IMR-90 (cell line): ENCODE measurements around the gene RAD23B. TPM values are rescaled to one million over a fixed set of nuclear protein-coding genes. Genes with fewer than 3 reads are reported as not detected.

Experiments used
- ATAC-seq: fragments of 200-7000 bp; cut with Tn5 transposase; 2 replicates; pipeline ENCODE4 v1.9.1; 2020; ENCODE audit warnings: low read depth, mild to moderate bottlenecking, moderate library complexity
- BruUV-seq: library from RNA; stranded (reverse); fragments of 400-500 nt; replicated peaks from 2 replicates; lab custom pipeline; 2021; lab: Mats Ljungman, UMichigan
- CTCF ChIA-PET: fragments of 300-600 bp; formaldehyde crosslinking; extraction: SDS; loops from one replicate; lab custom pipeline; 2021; ENCODE audit warnings: antibody characterized with exemption; lab: Yijun Ruan, JAX
- POLR2A ChIA-PET: fragments of 300-600 bp; sonication (Branson Sonifier 250); formaldehyde crosslinking; loops from one replicate; lab custom pipeline; 2022; ENCODE audit warnings: antibody characterized with exemption; ENCODE audit not compliant: unreplicated experiment; lab: Charles Lee
- DNase-seq: peaks from one replicate; pipeline ENCODE4 v3.0.0; 2013
- H2AFZ ChIP-seq: replicated peaks from 2 replicates; pipeline ENCODE3; 2013; ENCODE audit warnings: low read length, mild to moderate bottlenecking; ENCODE audit not compliant: poor library complexity
- H2AK5ac ChIP-seq: 2 replicates; pipeline ENCODE4 v1.6.1; 2013; ENCODE audit warnings: low read depth, low read length, inconsistent platforms
- H2AK9ac ChIP-seq: replicated peaks from 2 replicates; pipeline ENCODE3; 2013; ENCODE audit warnings: mild to moderate bottlenecking, low read depth, low read length, moderate library complexity; ENCODE audit not compliant: poor library complexity
- H2BK120ac ChIP-seq: 2 replicates; pipeline ENCODE4 v1.6.1; 2013; ENCODE audit warnings: low read depth, low read length, inconsistent platforms
- H2BK15ac ChIP-seq: 3 replicates; pipeline ENCODE4 v1.6.1; 2013; ENCODE audit warnings: low read depth, low read length, inconsistent platforms
- H2BK20ac ChIP-seq: 2 replicates; pipeline ENCODE4 v1.6.1; 2013; ENCODE audit warnings: low read depth, mild to moderate bottlenecking, inconsistent platforms, low read length, moderate library complexity
- H2BK5ac ChIP-seq: 2 replicates; pipeline ENCODE4 v1.6.1; 2013; ENCODE audit warnings: mild to moderate bottlenecking, low read depth, low read length, inconsistent platforms; ENCODE audit not compliant: poor library complexity, severe bottlenecking
- H3K14ac ChIP-seq: replicated peaks from 2 replicates; pipeline ENCODE4 v1.6.1; 2013; ENCODE audit warnings: low read depth, low read length, inconsistent platforms
- H3K18ac ChIP-seq: 2 replicates; pipeline ENCODE4 v1.6.1; 2013; ENCODE audit warnings: low read depth, low read length, control low read depth
- H3K23ac ChIP-seq: 2 replicates; pipeline ENCODE4 v1.6.1; 2013; ENCODE audit warnings: low read depth, low read length, inconsistent platforms
- H3K27ac ChIP-seq: 2 replicates; pipeline ENCODE4 v1.5.1; 2013; ENCODE audit warnings: mild to moderate bottlenecking, control low read depth, low read length; ENCODE audit not compliant: insufficient read depth
- H3K27me3 ChIP-seq: 2 replicates; pipeline ENCODE4 v1.6.1; 2013; ENCODE audit warnings: low read length; ENCODE audit not compliant: control insufficient read depth, insufficient read depth
- H3K36me3 ChIP-seq: 2 replicates; pipeline ENCODE4 v1.6.1; 2013; ENCODE audit warnings: low read length, mixed read lengths; ENCODE audit not compliant: control insufficient read depth, insufficient read depth
- H3K4ac ChIP-seq: 2 replicates; pipeline ENCODE4 v1.6.1; 2013; ENCODE audit warnings: low read depth, low read length, inconsistent platforms
- H3K4me1 ChIP-seq: 2 replicates; pipeline ENCODE4 v1.6.1; 2013; ENCODE audit warnings: low read length, mixed read lengths; ENCODE audit not compliant: control insufficient read depth, insufficient read depth
- H3K4me2 ChIP-seq: 2 replicates; pipeline ENCODE4 v1.6.1; 2013; ENCODE audit warnings: low read depth, mild to moderate bottlenecking, control low read depth, low read length, moderate library complexity
- H3K4me3 ChIP-seq: 2 replicates; pipeline ENCODE4 v1.5.1; 2013; ENCODE audit warnings: low read depth, mild to moderate bottlenecking, control low read depth, low read length, moderate library complexity; ENCODE audit not compliant: insufficient read depth
- H3K56ac ChIP-seq: 2 replicates; pipeline ENCODE4 v1.6.1; 2013; ENCODE audit warnings: low read length, inconsistent platforms; ENCODE audit not compliant: insufficient read depth; ENCODE audit errors: extremely low read depth
- H3K79me1 ChIP-seq, 2 experiments: 2 replicates each; pipeline ENCODE4 v1.6.1; 2013; ENCODE audit warnings: low read length in 2 of 2, inconsistent platforms in 1 of 2, low read depth in 1 of 2
- H3K9ac ChIP-seq: 2 replicates; pipeline ENCODE4 v1.6.1; 2013; ENCODE audit warnings: low read depth, low read length, control low read depth
- H3K9me1 ChIP-seq: 2 replicates; pipeline ENCODE4 v1.6.1; 2013; ENCODE audit warnings: low read length, inconsistent platforms; ENCODE audit not compliant: insufficient read depth
- H3K9me3 ChIP-seq: 2 replicates; pipeline ENCODE4 v1.6.1; 2013; ENCODE audit warnings: low read length; ENCODE audit not compliant: control insufficient read depth, insufficient read depth
- H4K20me1 ChIP-seq: 2 replicates; pipeline ENCODE4 v1.6.1; 2013; ENCODE audit warnings: low read length, inconsistent platforms; ENCODE audit not compliant: insufficient read depth
- H4K5ac ChIP-seq: 2 replicates; pipeline ENCODE4 v1.6.1; 2013; ENCODE audit warnings: mild to moderate bottlenecking, low read depth, low read length, control low read depth
- H4K8ac ChIP-seq, 2 experiments: 2 replicates each; pipeline ENCODE4 v1.6.1; 2013; ENCODE audit warnings: low read depth in 2 of 2, low read length in 2 of 2, control low read depth in 1 of 2, inconsistent platforms in 1 of 2
- H4K91ac ChIP-seq: 2 replicates; pipeline ENCODE4 v1.6.1; 2013; ENCODE audit warnings: low read depth, low read length, inconsistent platforms; ENCODE audit not compliant: insufficient read depth
- BHLHE40 ChIP-seq: fragments of 150-350 bp; IDR thresholded peaks from 2 replicates; pipeline ENCODE4 v1.6.1; 2016; ENCODE audit warnings: mild to moderate bottlenecking, low read depth, low read length
- CEBPB ChIP-seq: IDR thresholded peaks from 2 replicates; pipeline ENCODE4 v1.6.1; 2012; ENCODE audit warnings: low read depth, low read length, improper control_type of control experiment
- CHD1 ChIP-seq: IDR thresholded peaks from 2 replicates; pipeline ENCODE4 v1.6.1; 2012; ENCODE audit warnings: low read depth, low read length, improper control_type of control experiment
- CTCF ChIP-seq: conservative IDR thresholded peaks from 2 replicates; pipeline ENCODE4 v1.5.1; 2012; ENCODE audit warnings: mild to moderate bottlenecking, low read depth, low read length, improper control_type of control experiment
- ELK1 ChIP-seq: fragments of 150-350 bp; IDR thresholded peaks from 2 replicates; pipeline ENCODE4 v1.6.1; 2016; ENCODE audit warnings: low read depth, mild to moderate bottlenecking, low read length, moderate library complexity, borderline replicate concordance
- MAFK ChIP-seq: IDR thresholded peaks from 2 replicates; pipeline ENCODE4 v1.6.1; 2012; ENCODE audit warnings: low read depth, low read length, improper control_type of control experiment
- MAZ ChIP-seq: IDR thresholded peaks from 2 replicates; pipeline ENCODE4 v1.6.1; 2012; ENCODE audit warnings: low read depth, mild to moderate bottlenecking, low read length, improper control_type of control experiment, moderate library complexity, borderline replicate concordance
- MXI1 ChIP-seq: IDR thresholded peaks from 2 replicates; pipeline ENCODE4 v1.6.1; 2012; ENCODE audit warnings: low read depth, mild to moderate bottlenecking, low read length, moderate library complexity, borderline replicate concordance
- NFE2L2 ChIP-seq: fragments of 150-350 bp; IDR thresholded peaks from 2 replicates; pipeline ENCODE4 v1.6.1; 2016; ENCODE audit warnings: low read depth, mild to moderate bottlenecking, low read length
- POLR2A ChIP-seq: IDR thresholded peaks from 2 replicates; pipeline ENCODE4 v1.6.1; 2012; ENCODE audit warnings: mild to moderate bottlenecking, low read depth, low read length
- RAD21 ChIP-seq: IDR thresholded peaks from 2 replicates; pipeline ENCODE4 v1.6.1; 2012; ENCODE audit warnings: low read length, improper control_type of control experiment
- RCOR1 ChIP-seq: IDR thresholded peaks from 2 replicates; pipeline ENCODE4 v1.6.1; 2012; ENCODE audit warnings: mild to moderate bottlenecking, low read length, improper control_type of control experiment; ENCODE audit not compliant: insufficient replicate concordance
- RFX5 ChIP-seq: IDR thresholded peaks from 2 replicates; pipeline ENCODE4 v1.8.0; 2012; ENCODE audit warnings: low read depth, mild to moderate bottlenecking, low read length, moderate library complexity
- SMC3 ChIP-seq: fragments of 150-350 bp; IDR thresholded peaks from 2 replicates; pipeline ENCODE4 v1.6.1; 2016; ENCODE audit warnings: low read depth, mild to moderate bottlenecking, antibody characterized with exemption, low read length, moderate library complexity
- USF2 ChIP-seq: fragments of 150-350 bp; IDR thresholded peaks from 2 replicates; pipeline ENCODE4 v1.6.1; 2017; ENCODE audit warnings: mild to moderate bottlenecking, antibody characterized with exemption, low read length, low read depth
- WGBS, 2 experiments: methylation state at CpG; one replicate each; pipeline versions ENCODE4 v1.1.5 to v1.1.7; 2013; ENCODE audit warnings: missing lambda C conversion rate in 2 of 2; ENCODE audit not compliant: insufficient read length in 1 of 2; ENCODE audit errors: extremely low coverage in 2 of 2; 5-methylcytosine and 5-hydroxymethylcytosine counted together
- dilution Hi-C: fragments of 300-500 bp; cut with HindIII; formaldehyde crosslinking; loops from one replicate; pipeline ENCODE4 v1.14.3; 2018; ENCODE audit warnings: low sequenced_read_pairs; ENCODE audit not compliant: unreplicated experiment
- in situ Hi-C: fragments of 300-500 bp; cut with MboI; formaldehyde crosslinking; loops from 3 replicates; pipeline ENCODE4 v1.14.3; 2019; ENCODE audit warnings: low sequenced_read_pairs, inconsistent platforms, mixed read lengths
- intact Hi-C: fragments of 100-400 bp; cut with micrococcal nuclease; formaldehyde crosslinking; loops from 2 replicates; pipeline ENCODE4 v1.10.0; 2022
- polyA plus RNA-seq, 3 experiments: library from polyadenylated mRNA; depleted of rRNA; stranded (reverse); fragments of >200 nt; gene quantifications; 2 replicates each; pipeline ENCODE4 v1.2.3, GENCODE V29; 2012; ENCODE audit warnings: low replicate concordance in 1 of 3
- total RNA-seq: library from RNA; depleted of rRNA; stranded (reverse); fragments of >200 nt; gene quantifications from 2 replicates; pipeline ENCODE4 v1.2.3, GENCODE V29; 2012

The RAD23B gene
- total and polyA plus RNA-seq, 2 of the 4 experiments (the other 2 are of a cell fraction): 126 to 148 TPM

GRCh38 chr9:107342476-107343161 lies 59.5 kb downstream of the RAD23B start:
- Histone ChIP-seq H2AK5ac (no peak overlapping the region), H2AFZ (no peak overlapping the region), H2BK120ac (no peak overlapping the region), H3K4me2 (no peak overlapping the region), H3K79me1 (peaks cover 0 to 15% of the 10 kb centered on the region in 2 experiments; a peak in 2 of 4 replicates), H3K23ac (no peak overlapping the region), H3K27ac (no peak overlapping the region), H4K91ac (no peak overlapping the region), H3K14ac (no peak overlapping the region), H3K9me1 (peaks cover 4% of the 10 kb centered on the region; the same call in 1 of the 2 replicates), H4K8ac (no peak overlapping the region), H2BK20ac (no peak overlapping the region), H3K18ac (no peak overlapping the region), H3K9me3 (no peaks in the 10 kb centered on the region), H3K27me3 (no peaks in the 10 kb centered on the region), H3K4me1 (no peaks in the 10 kb centered on the region), H4K5ac (no peak overlapping the region), H3K4me3 (no peak overlapping the region), H4K20me1 (0 out of 2 replicates have a peak, but pooled peaks cover 7% of the 10 kb centered on the region), H3K56ac (no peak overlapping the region), H3K4ac (no peak overlapping the region), H3K36me3 (peaks cover 12% of the 10 kb centered on the region), H2BK5ac (no peak overlapping the region), H2BK15ac (no peak overlapping the region), H3K9ac (no peak overlapping the region), H2AK9ac (no peak overlapping the region)
- CTCF ChIA-PET: interaction anchor here (2.5 kb wide), 1 partner anchor 102 kb away, joined by 20 read pairs; no protein-coding TSS in a partner anchor
- ATAC-seq (no peak), DNase-seq (no peak)
- POLR2A ChIA-PET: no interaction called here
- in situ Hi-C loops: no loop called here
- 89% methylated on average over 4 of the region's 6 CpGs; no CpG with 5 or more reads in 1 of the 2 experiments for WGBS, 2 experiments
- dilution Hi-C loops: no loop called here
- intact Hi-C loops: loop anchor here (5.0 kb wide), 1 partner anchor 120 kb away; no protein-coding TSS in a partner anchor
- no TSS peak for BruUV-seq
- TF ChIP-seq RAD21 (no peak), USF2 (no peak), MAZ (no peak), BHLHE40 (no peak), SMC3 (no peak), MAFK (no peak), ELK1 (no peak), RCOR1 (no peak), NFE2L2 (no peak), RFX5 (no peak), CEBPB (no peak), CHD1 (no peak), MXI1 (no peak), CTCF (no peak), POLR2A (no peak)
